A549 (cell line): ENCODE results near the gene EMX2. TPM values are rescaled to one million over a fixed set of nuclear protein-coding genes. Genes with fewer than 3 reads are reported as not detected.
A peak's percentile ranks its signal among the peaks of the same experiment; 100 is the strongest.

Experiments
- ATAC-seq, 2 experiments: fragments of 200-7000 bp in 1 of 2; fragments of >200 bp in 1 of 2; cut with Nextera tagmentation in 1 of 2; cut with Tn5 transposase in 1 of 2; 3 replicates each; pipeline versions ENCODE4 v1.8.0 to v1.9.1; 2018 to 2020; ENCODE audit warnings: mild to moderate bottlenecking in 1 of 2, moderate library complexity in 1 of 2
- CTCF ChIA-PET: fragments of 300-600 bp; sonication (Branson Sonifier 250); formaldehyde crosslinking; extraction: SDS; loops from one replicate; lab custom pipeline; 2021; ENCODE audit warnings: antibody characterized with exemption, inconsistent platforms; lab: Yijun Ruan, JAX
- POLR2A ChIA-PET: fragments of 350-600 bp; formaldehyde crosslinking; extraction: SDS; loops from one replicate; lab custom pipeline; 2021; ENCODE audit warnings: antibody characterized with exemption, inconsistent platforms; lab: Yijun Ruan, JAX
- DNase-seq, 2 experiments: peaks; one replicate each; pipeline versions ENCODE4 v3.0.0 to v3.0.0-alpha.2; 2011 to 2016; ENCODE audit warnings: low read depth in 1 of 2, low spot score in 1 of 2
- FAIRE-seq: peaks from 2 replicates; lab custom pipeline; 2011; peaks lifted over from hg19 to GRCh38; lab: Jason Lieb, UNC
- H3K27ac ChIP-seq, 2 experiments: fragments of >200 bp; sonication (Bioruptor Twin); formaldehyde crosslinking; 3 replicates each; pipeline ENCODE4 v1.5.1; 2016 to 2017
- H3K4me1 ChIP-seq: fragments of >200 bp; sonication (Bioruptor Twin); formaldehyde crosslinking; 3 replicates; pipeline ENCODE4 v1.6.1; 2016
- H3K4me2 ChIP-seq: fragments of >200 bp; sonication (Bioruptor Twin); formaldehyde crosslinking; 3 replicates; pipeline ENCODE4 v1.6.1; 2016
- H3K4me3 ChIP-seq: fragments of >200 bp; sonication (Bioruptor Twin); formaldehyde crosslinking; 3 replicates; pipeline ENCODE4 v1.5.1; 2016
- H3K9me3 ChIP-seq: fragments of >200 bp; sonication (Bioruptor Twin); formaldehyde crosslinking; 3 replicates; pipeline ENCODE4 v1.6.1; 2016
- ATOH8 ChIP-seq: fragments of 250-450 bp; sonication (Bioruptor Pico); IDR thresholded peaks from 2 replicates; pipeline ENCODE4 v1.5.0; 2020; ENCODE audit warnings: low read depth, mild to moderate bottlenecking, moderate library complexity
- BHLHE40 ChIP-seq: IDR thresholded peaks from 2 replicates; pipeline ENCODE4 v1.6.1; 2012; ENCODE audit warnings: low read depth, low read length, inconsistent platforms
- HOXA7 ChIP-seq: fragments of 250-450 bp; sonication (Bioruptor Pico); IDR thresholded peaks from 2 replicates; pipeline ENCODE4 v1.5.0; 2020; ENCODE audit warnings: mild to moderate bottlenecking, moderate library complexity
- JUN ChIP-seq, 2 experiments: fragments of >200 bp; sonication (Bioruptor Twin); formaldehyde crosslinking; IDR thresholded peaks; 2 replicates in 1 of 2; 3 replicates in 1 of 2; pipeline ENCODE4 v1.6.1; 2016 to 2017
- KDM1A ChIP-seq: fragments of 200-600 bp; sonication (generic); IDR thresholded peaks from 2 replicates; pipeline ENCODE4 v1.6.1; 2016; ENCODE audit warnings: low read depth, mild to moderate bottlenecking
- MAX ChIP-seq: IDR thresholded peaks from 2 replicates; pipeline ENCODE4 v1.6.1; 2012
- MAZ ChIP-seq: fragments of 150-350 bp; IDR thresholded peaks from 2 replicates; pipeline ENCODE4 v1.6.1; 2014; ENCODE audit warnings: antibody characterized with exemption, low read depth, low read length, borderline replicate concordance
- REST ChIP-seq: fragments of 200-600 bp; sonication (generic); IDR thresholded peaks from 2 replicates; pipeline ENCODE4 v1.6.1; 2016; ENCODE audit warnings: antibody characterized with exemption, mild to moderate bottlenecking, moderate library complexity
- RNF2 ChIP-seq: fragments of 200-600 bp; sonication (generic); IDR thresholded peaks from 2 replicates; pipeline ENCODE4 v1.6.1; 2016; ENCODE audit warnings: low read depth, mild to moderate bottlenecking, antibody characterized with exemption, moderate library complexity, borderline replicate concordance
- SREBF2 ChIP-seq: fragments of 450-650 bp; IDR thresholded peaks from 2 replicates; pipeline ENCODE4 v1.6.1; 2014; ENCODE audit warnings: mild to moderate bottlenecking, moderate library complexity
- TFCP2L1 ChIP-seq: fragments of 250-450 bp; sonication (Bioruptor Pico); IDR thresholded peaks from 2 replicates; pipeline ENCODE4 v1.5.0; 2021; ENCODE audit warnings: mild to moderate bottlenecking
- TP53 ChIP-seq: fragments of 250-450 bp; sonication (Bioruptor Pico); IDR thresholded peaks from 2 replicates; pipeline ENCODE4 v1.5.0; 2021; ENCODE audit warnings: mild to moderate bottlenecking, moderate library complexity
- ZSCAN20 ChIP-seq: fragments of 250-450 bp; sonication (Bioruptor Pico); IDR thresholded peaks from 2 replicates; pipeline ENCODE4 v1.8.0; 2022; ENCODE audit warnings: mild to moderate bottlenecking, moderate library complexity
- WGBS: methylation state at CpG from one replicate; pipeline ENCODE4 v1.1.6; 2017; ENCODE audit errors: missing lambda C conversion rate; 5-methylcytosine and 5-hydroxymethylcytosine counted together
- polyA plus RNA-seq, 4 experiments: library from polyadenylated mRNA; depleted of rRNA in 3 of 4; stranded (reverse); fragments of >200 nt; fragmentation: RNase III in 1 of 4; extraction: RNeasy Plus Mini Kit Qiagen cat#74134 plus additional on column Dnase treatment in 1 of 4; gene quantifications; 2 replicates in 3 of 4; 3 replicates in 1 of 4; pipeline ENCODE4 v1.2.3, GENCODE V29; 2011 to 2017
- TF ChIP-seq, protein P1 (sequence below): fragments of 450-650 bp; IDR thresholded peaks from 2 replicates; pipeline ENCODE4 v1.6.1; 2014; ENCODE audit warnings: antibody characterized with exemption
- TF ChIP-seq, protein P2 (sequence below): fragments of 150-350 bp; IDR thresholded peaks from 2 replicates; pipeline ENCODE4 v1.6.1; 2014; ENCODE audit warnings: low read depth, mild to moderate bottlenecking, low read length

EMX2 gene
- polyA plus RNA-seq, 2 of the 4 experiments (the other 2 are of a cell fraction), result not detected

DNA sequence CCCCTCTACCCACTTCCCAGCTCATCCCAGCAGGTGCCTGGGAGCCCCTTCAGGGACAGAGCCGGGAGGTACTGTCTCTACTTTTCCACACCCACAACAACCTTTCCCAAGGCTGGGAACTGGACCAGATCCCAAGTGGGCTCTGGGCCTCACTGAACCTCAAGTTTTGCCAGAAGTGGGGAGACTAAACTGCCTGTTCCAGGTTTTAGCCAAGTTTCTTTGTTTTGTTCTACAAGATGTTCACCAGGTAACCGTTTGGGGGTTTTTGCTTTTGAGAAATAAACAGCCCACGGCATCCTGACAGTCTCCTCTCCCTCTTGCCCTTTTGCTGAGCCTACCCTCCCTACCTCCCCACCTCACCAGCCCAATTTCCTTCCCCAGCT lies 10.6 kb upstream of the EMX2 start:
- no peaks in the 10 kb centered on the region for H3K9me3 ChIP-seq
- POLR2A ChIA-PET, result no interaction called here
- no peak for FAIRE-seq
- H3K4me1 ChIP-seq, result 0 out of 3 replicates have a peak, but pooled peaks cover 8% of the 10 kb centered on the region
- no peak for ATAC-seq
- 41% methylated on average over 3 of the region's 3 CpGs for WGBS
- DNase-seq, result no peak
- H3K4me2 ChIP-seq, result no peak overlapping the region
- no peak overlapping the region for H3K27ac ChIP-seq
- TF ChIP-seq ATOH8 (CRISPR knock-in tag) (no peak), TP53 (CRISPR knock-in tag) (no peak), JUN (IDR thresholded peaks at IDR 0.05) (no peak), MAZ (no peak), REST (no peak)
- TF ChIP-seq, protein P1, sequence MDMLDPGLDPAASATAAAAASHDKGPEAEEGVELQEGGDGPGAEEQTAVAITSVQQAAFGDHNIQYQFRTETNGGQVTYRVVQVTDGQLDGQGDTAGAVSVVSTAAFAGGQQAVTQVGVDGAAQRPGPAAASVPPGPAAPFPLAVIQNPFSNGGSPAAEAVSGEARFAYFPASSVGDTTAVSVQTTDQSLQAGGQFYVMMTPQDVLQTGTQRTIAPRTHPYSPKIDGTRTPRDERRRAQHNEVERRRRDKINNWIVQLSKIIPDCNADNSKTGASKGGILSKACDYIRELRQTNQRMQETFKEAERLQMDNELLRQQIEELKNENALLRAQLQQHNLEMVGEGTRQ, result no peak
- TF ChIP-seq, all 56 proteins: peak for 0
- CTCF ChIA-PET, result interaction anchor here (1.4 kb wide), 1 partner anchor 901 kb away, joined by 4 read pairs; no protein-coding TSS in a partner anchor
- H3K4me3 ChIP-seq, result no peak overlapping the region

DNA sequence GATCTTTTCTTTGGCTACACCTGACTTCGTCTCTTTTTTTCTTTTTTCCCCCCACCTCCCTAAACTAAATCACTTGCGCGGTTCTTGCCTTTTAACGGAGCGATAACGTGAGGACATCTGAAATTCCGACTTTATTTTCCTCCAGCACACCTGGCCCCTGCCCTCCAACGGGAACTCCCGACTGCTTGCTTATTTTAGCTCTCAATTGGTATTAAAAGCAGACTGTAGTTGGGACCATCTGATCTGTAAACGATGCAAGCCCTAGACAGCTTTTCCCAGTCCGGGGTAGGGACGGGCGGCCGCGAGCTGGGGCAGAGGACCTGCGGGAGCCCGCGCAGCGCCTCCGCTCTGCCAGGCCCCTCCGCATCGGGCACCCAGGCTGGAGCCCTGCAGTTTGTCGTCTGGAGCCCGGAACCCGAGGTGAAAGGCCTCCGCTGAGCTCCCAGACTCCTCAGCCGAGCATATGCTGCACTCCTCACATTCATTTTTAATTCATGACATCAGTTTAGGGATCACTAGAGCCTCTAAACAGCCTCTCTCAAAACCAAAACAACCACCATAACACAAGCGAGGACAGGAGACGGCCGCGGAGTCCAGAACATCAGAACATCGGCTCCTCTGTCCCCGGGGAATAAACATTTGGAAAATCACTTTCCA lies 10.0 kb upstream of the EMX2 start:
- Histone ChIP-seq H3K4me2 (no peak overlapping the region), H3K27ac (no peak overlapping the region), H3K9me3 (no peaks in the 10 kb centered on the region), H3K4me3 (no peak overlapping the region), H3K4me1 (0 out of 3 replicates have a peak, but pooled peaks cover 8% of the 10 kb centered on the region)
- TF ChIP-seq ZSCAN20, result no peak
- TF ChIP-seq, protein P2, sequence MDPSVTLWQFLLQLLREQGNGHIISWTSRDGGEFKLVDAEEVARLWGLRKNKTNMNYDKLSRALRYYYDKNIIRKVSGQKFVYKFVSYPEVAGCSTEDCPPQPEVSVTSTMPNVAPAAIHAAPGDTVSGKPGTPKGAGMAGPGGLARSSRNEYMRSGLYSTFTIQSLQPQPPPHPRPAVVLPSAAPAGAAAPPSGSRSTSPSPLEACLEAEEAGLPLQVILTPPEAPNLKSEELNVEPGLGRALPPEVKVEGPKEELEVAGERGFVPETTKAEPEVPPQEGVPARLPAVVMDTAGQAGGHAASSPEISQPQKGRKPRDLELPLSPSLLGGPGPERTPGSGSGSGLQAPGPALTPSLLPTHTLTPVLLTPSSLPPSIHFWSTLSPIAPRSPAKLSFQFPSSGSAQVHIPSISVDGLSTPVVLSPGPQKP, result no peak
- TF ChIP-seq HOXA7 (CRISPR knock-in tag), result no peak
- no peak for TF ChIP-seq TFCP2L1
- DNase-seq (no peak), ATAC-seq (no peak), FAIRE-seq (no peak)
- CTCF ChIA-PET, result interaction anchor here (0.6 to 1.4 kb wide), 5 partner anchors 8 to 900 kb away, joined by 3 to 4 read pairs (median 3); no protein-coding TSS in a partner anchor
- POLR2A ChIA-PET, result no interaction called here
- WGBS, result 62% methylated on average over 33 of the region's 33 CpGs

- POLR2A ChIA-PET, result no interaction called here
- FAIRE-seq (no peak), DNase-seq (no peak), ATAC-seq (no peak)
- CTCF ChIA-PET, result interaction anchor here (0.8 to 1.4 kb wide), 8 partner anchors 9 to 899 kb away, joined by 3 to 6 read pairs (median 4); no protein-coding TSS in a partner anchor
- H3K4me2 ChIP-seq, result peak overlapping the region; percentile 87; the same call in 1 of the 3 replicates
- 0 out of 3 replicates have a peak, but pooled peaks cover 12% of the 10 kb centered on the region for H3K4me1 ChIP-seq
- H3K4me3 ChIP-seq, result no peak overlapping the region
- WGBS, result 43% methylated on average over 24 of the region's 24 CpGs
- H3K9me3 ChIP-seq, result no peaks in the 10 kb centered on the region
- TF ChIP-seq MAX, result no peak
- TF ChIP-seq BHLHE40, result no peak
- TF ChIP-seq, protein P1, result no peak
- no peak for TF ChIP-seq RNF2
- no peak for TF ChIP-seq SREBF2
- no peak for TF ChIP-seq KDM1A
- no peak overlapping the region for H3K27ac ChIP-seq
These were observed 8.9 kb upstream of the EMX2 start for GRCh38 chr10:117533507-117534281.
